Endothelial cell (in vitro differentiated cells): ENCODE data around the gene ZMIZ2. TPM values are rescaled to one million over a fixed set of nuclear protein-coding genes. Genes with fewer than 3 reads are reported as not detected.

Experiments used
- DNase-seq: peaks from one replicate; pipeline ENCODE4 v3.0.0; 2021; ENCODE audit warnings: low spot score
- H3K27ac Mint-ChIP-seq: one replicate; pipeline ENCODE4 v1.8.0; 2021; ENCODE audit warnings: mixed read lengths, inconsistent platforms; ENCODE audit not compliant: unreplicated experiment
- H3K27me3 Mint-ChIP-seq: one replicate; pipeline ENCODE4 v1.8.0; 2021; ENCODE audit warnings: mild to moderate bottlenecking, moderate library complexity, mixed read lengths, inconsistent platforms; ENCODE audit not compliant: unreplicated experiment
- H3K36me3 Mint-ChIP-seq: one replicate; pipeline ENCODE4 v1.8.0; 2021; ENCODE audit warnings: mild to moderate bottlenecking, low read depth, mixed read lengths, inconsistent platforms; ENCODE audit not compliant: unreplicated experiment
- H3K4me1 Mint-ChIP-seq: one replicate; pipeline ENCODE4 v1.8.0; 2021; ENCODE audit warnings: mild to moderate bottlenecking, mixed read lengths, inconsistent platforms; ENCODE audit not compliant: unreplicated experiment
- H3K4me3 Mint-ChIP-seq: one replicate; pipeline ENCODE4 v1.8.0; 2021; ENCODE audit warnings: mild to moderate bottlenecking, mixed read lengths, inconsistent platforms; ENCODE audit not compliant: unreplicated experiment
- H3K9me3 Mint-ChIP-seq: one replicate; pipeline ENCODE4 v1.8.0; 2021; ENCODE audit warnings: mixed read lengths, inconsistent platforms; ENCODE audit not compliant: unreplicated experiment
- total RNA-seq: library from RNA; stranded (reverse); fragmentation: NEBNext Ultra II Directional; extraction: Animal tissue kit (Norgen Biotek cat#: 25700); gene quantifications from one replicate; pipeline ENCODE4 v1.2.1, GENCODE V29; 2021; ENCODE audit not compliant: unreplicated experiment
- TF ChIP-seq, protein P1 (sequence below): fragments of 200-600 bp; sonication (generic); IDR thresholded peaks from one replicate; pipeline ENCODE4 v1.5.0; 2021; ENCODE audit warnings: antibody characterized with exemption; ENCODE audit not compliant: unreplicated experiment

ZMIZ2 gene
- total RNA-seq, 1 donor from 2014 or later, result 70.9 TPM

DNA sequence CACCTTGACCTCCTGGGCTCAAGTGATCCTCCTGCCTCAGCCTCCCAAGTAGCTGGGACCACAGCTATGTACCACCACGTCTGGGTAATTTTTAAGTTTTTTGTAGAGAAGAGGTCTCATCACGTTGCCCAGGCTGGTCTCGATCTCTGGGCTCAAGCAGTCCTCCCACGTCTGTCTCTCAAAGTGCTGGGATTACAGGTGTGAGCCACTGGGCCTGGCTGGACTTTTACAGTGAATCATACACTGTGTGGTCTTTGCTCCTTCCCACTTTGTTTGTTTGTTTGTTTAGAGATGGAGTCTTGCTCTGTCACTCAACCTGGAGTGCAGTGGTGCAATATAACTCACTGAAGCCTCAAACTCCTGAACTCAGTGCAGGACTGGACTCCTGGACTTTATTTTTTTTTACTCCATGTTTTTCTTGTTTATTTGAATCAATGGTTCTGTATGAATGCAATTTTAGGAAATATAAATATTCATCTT lies 60.3 kb downstream of the ZMIZ2 start:
- H3K27ac Mint-ChIP-seq, result no peak overlapping the region
- DNase-seq, result no peak
- H3K4me1 Mint-ChIP-seq, result no peaks in the 10 kb centered on the region
- no peak overlapping the region for H3K4me3 Mint-ChIP-seq
- TF ChIP-seq, protein P1, sequence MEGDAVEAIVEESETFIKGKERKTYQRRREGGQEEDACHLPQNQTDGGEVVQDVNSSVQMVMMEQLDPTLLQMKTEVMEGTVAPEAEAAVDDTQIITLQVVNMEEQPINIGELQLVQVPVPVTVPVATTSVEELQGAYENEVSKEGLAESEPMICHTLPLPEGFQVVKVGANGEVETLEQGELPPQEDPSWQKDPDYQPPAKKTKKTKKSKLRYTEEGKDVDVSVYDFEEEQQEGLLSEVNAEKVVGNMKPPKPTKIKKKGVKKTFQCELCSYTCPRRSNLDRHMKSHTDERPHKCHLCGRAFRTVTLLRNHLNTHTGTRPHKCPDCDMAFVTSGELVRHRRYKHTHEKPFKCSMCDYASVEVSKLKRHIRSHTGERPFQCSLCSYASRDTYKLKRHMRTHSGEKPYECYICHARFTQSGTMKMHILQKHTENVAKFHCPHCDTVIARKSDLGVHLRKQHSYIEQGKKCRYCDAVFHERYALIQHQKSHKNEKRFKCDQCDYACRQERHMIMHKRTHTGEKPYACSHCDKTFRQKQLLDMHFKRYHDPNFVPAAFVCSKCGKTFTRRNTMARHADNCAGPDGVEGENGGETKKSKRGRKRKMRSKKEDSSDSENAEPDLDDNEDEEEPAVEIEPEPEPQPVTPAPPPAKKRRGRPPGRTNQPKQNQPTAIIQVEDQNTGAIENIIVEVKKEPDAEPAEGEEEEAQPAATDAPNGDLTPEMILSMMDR, result no peak
- no peaks in the 10 kb centered on the region for H3K36me3 Mint-ChIP-seq
- no peaks in the 10 kb centered on the region for H3K27me3 Mint-ChIP-seq
- no peaks in the 10 kb centered on the region for H3K9me3 Mint-ChIP-seq

DNA sequence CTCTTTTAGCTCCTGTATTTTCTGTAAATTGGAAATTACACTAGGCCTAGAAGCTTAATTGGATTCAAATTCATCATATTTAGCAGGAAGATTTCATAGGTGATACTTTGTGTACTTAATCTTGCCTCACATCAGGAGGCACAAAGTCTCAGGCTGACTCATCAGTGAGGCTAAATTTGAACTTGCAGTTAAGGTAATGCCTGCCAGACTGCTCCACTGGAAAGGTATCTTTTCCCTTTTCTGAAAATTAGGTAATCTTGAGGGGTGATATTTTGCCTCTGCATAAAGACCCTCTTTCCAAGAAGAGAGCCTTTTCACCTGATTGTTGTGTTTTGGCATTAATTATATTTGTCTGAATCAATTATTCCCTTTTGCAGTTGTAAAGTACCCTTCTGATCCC lies 62.4 kb downstream of the ZMIZ2 start:
- Mint-ChIP-seq H3K27ac (no peak overlapping the region), H3K27me3 (no peaks in the 10 kb centered on the region), H3K4me3 (no peak overlapping the region), H3K4me1 (no peaks in the 10 kb centered on the region), H3K9me3 (no peaks in the 10 kb centered on the region), H3K36me3 (no peaks in the 10 kb centered on the region)
- DNase-seq, result no peak
- TF ChIP-seq, protein P1, result no peak

DNA sequence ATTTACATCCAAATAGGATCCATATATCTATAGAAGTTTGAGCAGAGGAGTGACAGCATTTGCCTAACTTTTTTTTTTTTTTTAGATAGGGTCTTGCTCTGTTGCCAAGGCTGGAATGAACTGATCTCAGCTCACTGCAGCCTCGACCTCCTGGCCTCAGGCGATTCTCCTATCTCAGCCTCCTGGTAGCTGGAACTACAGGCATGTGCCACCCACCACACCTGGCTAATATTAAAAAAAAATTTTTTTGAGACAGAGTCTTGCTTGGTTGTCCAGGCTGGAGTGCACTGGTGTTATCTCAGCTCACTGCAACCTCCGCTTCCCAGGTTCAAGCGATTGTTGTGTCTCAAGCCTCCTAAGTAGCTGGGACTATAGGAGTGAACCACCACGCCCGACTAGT lies 62.9 kb downstream of the ZMIZ2 start:
- Mint-ChIP-seq H3K4me1 (no peaks in the 10 kb centered on the region), H3K27me3 (no peaks in the 10 kb centered on the region), H3K27ac (no peak overlapping the region), H3K36me3 (no peaks in the 10 kb centered on the region), H3K4me3 (no peak overlapping the region), H3K9me3 (no peaks in the 10 kb centered on the region)
- no peak for DNase-seq
- TF ChIP-seq, protein P1, result no peak

DNA sequence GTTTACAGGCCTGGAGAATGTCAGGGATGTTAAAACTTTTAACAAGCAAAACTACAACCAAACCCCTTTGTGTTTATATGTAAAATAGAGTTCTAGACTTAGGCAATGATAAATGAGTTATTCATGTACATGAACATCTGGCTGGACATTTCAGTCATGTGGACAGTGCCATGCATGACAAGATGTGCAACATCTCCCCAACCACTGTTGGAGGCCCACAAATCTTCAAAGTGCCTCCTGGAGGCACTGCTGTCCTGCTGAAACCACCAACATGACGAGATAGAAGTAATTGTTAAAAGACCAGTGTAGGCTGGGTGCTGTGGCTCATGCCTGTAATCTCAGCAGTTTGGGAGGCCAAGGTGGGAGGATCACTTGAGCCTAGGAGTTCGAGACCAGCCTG lies 66.3 kb downstream of the ZMIZ2 start:
- TF ChIP-seq, protein P1, result no peak
- H3K9me3 Mint-ChIP-seq, result no peaks in the 10 kb centered on the region
- no peak overlapping the region for H3K27ac Mint-ChIP-seq
- no peaks in the 10 kb centered on the region for H3K36me3 Mint-ChIP-seq
- H3K27me3 Mint-ChIP-seq, result no peaks in the 10 kb centered on the region
- no peak for DNase-seq
- no peak overlapping the region for H3K4me3 Mint-ChIP-seq
- no peaks in the 10 kb centered on the region for H3K4me1 Mint-ChIP-seq

DNA sequence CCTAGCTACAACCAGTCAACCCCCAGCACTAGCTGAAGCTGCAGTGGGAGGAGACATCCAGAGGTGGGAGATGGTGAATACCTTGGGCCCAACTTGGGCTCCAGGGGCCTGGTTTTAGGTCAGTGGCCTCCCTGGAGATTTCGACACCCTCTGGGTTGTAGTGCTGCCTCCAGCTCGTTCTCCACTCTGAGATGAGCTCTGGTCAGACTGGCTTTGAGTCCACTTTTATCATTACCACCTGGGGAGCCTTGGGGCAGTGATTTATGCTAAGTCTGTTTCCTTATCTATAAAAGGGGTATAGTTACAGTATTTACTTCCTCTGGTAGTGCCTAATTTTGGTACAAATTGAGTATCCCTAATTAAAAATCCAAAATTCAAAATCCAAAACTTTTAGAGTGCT lies 70.6 kb downstream of the ZMIZ2 start:
- H3K9me3 Mint-ChIP-seq, result no peaks in the 10 kb centered on the region
- peaks cover 6% of the 10 kb centered on the region for H3K27me3 Mint-ChIP-seq
- TF ChIP-seq, protein P1, result no peak
- peaks cover 13% of the 10 kb centered on the region for H3K4me1 Mint-ChIP-seq
- no peak for DNase-seq
- H3K27ac Mint-ChIP-seq, result no peak overlapping the region
- no peak overlapping the region for H3K4me3 Mint-ChIP-seq
- H3K36me3 Mint-ChIP-seq, result no peaks in the 10 kb centered on the region

Other genes starting within 250 kb of the ZMIZ2 start
- not detected for gene NPC1L1, start 207.5 kb upstream of the ZMIZ2 start, total RNA-seq
- gene DDX56, start 174.9 kb upstream of the ZMIZ2 start, total RNA-seq, result 71.6 TPM
- 79.4 TPM for gene TMED4, start 166.6 kb upstream of the ZMIZ2 start, total RNA-seq
- 67.1 TPM for gene OGDH, start 142.2 kb upstream of the ZMIZ2 start, total RNA-seq
- 1,721 TPM for gene PPIA, start 47.8 kb downstream of the ZMIZ2 start, total RNA-seq
- 157 TPM for gene H2AZ2, start 99.2 kb downstream of the ZMIZ2 start, total RNA-seq
- gene PURB, start 136.7 kb downstream of the ZMIZ2 start, total RNA-seq, result 25.7 TPM
- 0.13 TPM for gene MYO1G, start 230.2 kb downstream of the ZMIZ2 start, total RNA-seq